ENCODE results near the gene NAXD.

The NAXD gene

GRCh38 chr13:110620596-110620995, 5.3 kb downstream of the NAXD start:
- H3K4me2 ChIP-seq (ENCODE audit: low read depth, low read length, poor library complexity, severe bottlenecking): no peak overlapping the region
- no peaks in the 10 kb centered on the region for H3K9me3 ChIP-seq (ENCODE audit: insufficient read depth, low read length)
- no peak overlapping the region for H3K27ac ChIP-seq (ENCODE audit: low read depth, low read length)
- TF ChIP-seq CTCF (IDR thresholded peaks at IDR 0.05; ENCODE audit: insufficient read depth, low read length, poor library complexity, severe bottlenecking): no peak
- TF ChIP-seq EZH2phosphoT487 (conservative IDR thresholded peaks at IDR 0.05; ENCODE audit: low read length): no peak
- no peaks in the 10 kb centered on the region for H3K36me3 ChIP-seq (ENCODE audit: low read length)
- peaks cover 57% of the 10 kb centered on the region for H3K79me2 ChIP-seq (ENCODE audit: insufficient read depth, low read length)
- no peaks in the 10 kb centered on the region for H3F3A ChIP-seq (ENCODE audit: insufficient read depth)
- no peak overlapping the region for H3K9ac ChIP-seq (ENCODE audit: low read length)
- H3K27me3 ChIP-seq (ENCODE audit: low read length): no peaks in the 10 kb centered on the region
- H3K9me2 ChIP-seq (replicated peaks; ENCODE audit: insufficient read depth, low read length): no peaks in the 10 kb centered on the region
- H2AFZ ChIP-seq (ENCODE audit: low read depth, low read length, severe bottlenecking): no peak overlapping the region
- H3K4me3 ChIP-seq (ENCODE audit: insufficient read depth, low read length, poor library complexity, severe bottlenecking): no peak overlapping the region
- H4K20me1 ChIP-seq (ENCODE audit: low read depth, low read length): no peaks in the 10 kb centered on the region

- no peaks in the 10 kb centered on the region for H4K20me1 ChIP-seq (ENCODE audit: low read depth, low read length)
- TF ChIP-seq EZH2phosphoT487 (conservative IDR thresholded peaks at IDR 0.05; ENCODE audit: low read length): no peak
- TF ChIP-seq CTCF (IDR thresholded peaks at IDR 0.05; ENCODE audit: insufficient read depth, low read length, poor library complexity, severe bottlenecking): no peak
- no peaks in the 10 kb centered on the region for H3F3A ChIP-seq (ENCODE audit: insufficient read depth)
- H3K27ac ChIP-seq (ENCODE audit: low read depth, low read length): no peak overlapping the region
- H3K9me2 ChIP-seq (replicated peaks; ENCODE audit: insufficient read depth, low read length): no peaks in the 10 kb centered on the region
- H3K4me2 ChIP-seq (ENCODE audit: low read depth, low read length, poor library complexity, severe bottlenecking): no peak overlapping the region
- no peak overlapping the region for H2AFZ ChIP-seq (ENCODE audit: low read depth, low read length, severe bottlenecking)
- H3K9ac ChIP-seq (ENCODE audit: low read length): no peak overlapping the region
- H3K9me3 ChIP-seq (ENCODE audit: insufficient read depth, low read length): no peaks in the 10 kb centered on the region
- H3K4me3 ChIP-seq (ENCODE audit: insufficient read depth, low read length, poor library complexity, severe bottlenecking): no peak overlapping the region
- no peaks in the 10 kb centered on the region for H3K36me3 ChIP-seq (ENCODE audit: low read length)
- no peaks in the 10 kb centered on the region for H3K27me3 ChIP-seq (ENCODE audit: low read length)
- peaks cover 16% of the 10 kb centered on the region for H3K79me2 ChIP-seq (ENCODE audit: insufficient read depth, low read length)
These were observed 9.7 kb downstream of the NAXD start for GRCh38 chr13:110624766-110625756.

GRCh38 chr13:110625771-110626321, 10.5 kb downstream of the NAXD start:
- no peak overlapping the region for H3K9ac ChIP-seq (ENCODE audit: low read length)
- no peaks in the 10 kb centered on the region for H3K27me3 ChIP-seq (ENCODE audit: low read length)
- no peak for TF ChIP-seq EZH2phosphoT487 (conservative IDR thresholded peaks at IDR 0.05; ENCODE audit: low read length)
- no peak for TF ChIP-seq CTCF (IDR thresholded peaks at IDR 0.05; ENCODE audit: insufficient read depth, low read length, poor library complexity, severe bottlenecking)
- H3K9me2 ChIP-seq (replicated peaks; ENCODE audit: insufficient read depth, low read length): no peaks in the 10 kb centered on the region
- no peak overlapping the region for H2AFZ ChIP-seq (ENCODE audit: low read depth, low read length, severe bottlenecking)
- H3K4me2 ChIP-seq (ENCODE audit: low read depth, low read length, poor library complexity, severe bottlenecking): no peak overlapping the region
- H4K20me1 ChIP-seq (ENCODE audit: low read depth, low read length): no peaks in the 10 kb centered on the region
- H3K9me3 ChIP-seq (ENCODE audit: insufficient read depth, low read length): no peaks in the 10 kb centered on the region
- H3K27ac ChIP-seq (ENCODE audit: low read depth, low read length): no peak overlapping the region
- no peaks in the 10 kb centered on the region for H3K36me3 ChIP-seq (ENCODE audit: low read length)
- no peaks in the 10 kb centered on the region for H3F3A ChIP-seq (ENCODE audit: insufficient read depth)
- H3K79me2 ChIP-seq (ENCODE audit: insufficient read depth, low read length): peaks cover 8% of the 10 kb centered on the region
- H3K4me3 ChIP-seq (ENCODE audit: insufficient read depth, low read length, poor library complexity, severe bottlenecking): no peak overlapping the region

Data from SU-DHL-6 (cell line).